ENCODE data around the gene SYNDIG1.

Gene SYNDIG1

DNA sequence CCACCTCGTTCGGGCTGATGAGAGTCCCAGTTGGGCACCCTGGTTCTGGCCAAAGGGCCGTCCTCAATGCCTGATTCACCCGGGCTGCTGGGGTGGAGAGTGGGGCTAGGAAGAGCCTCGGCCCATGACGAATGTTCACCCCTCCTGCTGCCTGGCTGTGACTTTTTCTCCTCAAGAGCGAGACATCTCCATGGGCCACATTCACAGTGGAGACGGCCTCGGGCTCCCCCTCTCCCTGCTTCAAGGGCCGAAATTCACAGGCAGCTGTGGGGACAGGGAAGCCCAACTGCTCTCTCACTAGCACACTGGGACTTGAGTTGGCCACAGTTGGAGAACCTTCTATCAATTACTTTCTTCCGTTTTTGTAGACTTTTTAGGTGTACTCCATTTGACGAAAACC lies 138.0 kb downstream of the SYNDIG1 start:
- Histone ChIP-seq H3K9ac (ENCODE audit: low read depth, low read length) (no peak overlapping the region), H3K9me3 (ENCODE audit: control insufficient read depth, insufficient read depth, low read length) (no peaks in the 10 kb centered on the region), H3K4me3 (ENCODE audit: low read depth, low read length) (no peak overlapping the region), H3K4me1 (ENCODE audit: control insufficient read depth, insufficient read depth, low read length) (peaks cover 12% of the 10 kb centered on the region), H3K27me3 (ENCODE audit: control insufficient read depth, insufficient read depth, low read length) (no peaks in the 10 kb centered on the region), H3K27ac (ENCODE audit: low read depth, low read length) (no peak overlapping the region), H3K36me3 (ENCODE audit: control insufficient read depth, insufficient read depth, low read length) (no peaks in the 10 kb centered on the region)

DNA sequence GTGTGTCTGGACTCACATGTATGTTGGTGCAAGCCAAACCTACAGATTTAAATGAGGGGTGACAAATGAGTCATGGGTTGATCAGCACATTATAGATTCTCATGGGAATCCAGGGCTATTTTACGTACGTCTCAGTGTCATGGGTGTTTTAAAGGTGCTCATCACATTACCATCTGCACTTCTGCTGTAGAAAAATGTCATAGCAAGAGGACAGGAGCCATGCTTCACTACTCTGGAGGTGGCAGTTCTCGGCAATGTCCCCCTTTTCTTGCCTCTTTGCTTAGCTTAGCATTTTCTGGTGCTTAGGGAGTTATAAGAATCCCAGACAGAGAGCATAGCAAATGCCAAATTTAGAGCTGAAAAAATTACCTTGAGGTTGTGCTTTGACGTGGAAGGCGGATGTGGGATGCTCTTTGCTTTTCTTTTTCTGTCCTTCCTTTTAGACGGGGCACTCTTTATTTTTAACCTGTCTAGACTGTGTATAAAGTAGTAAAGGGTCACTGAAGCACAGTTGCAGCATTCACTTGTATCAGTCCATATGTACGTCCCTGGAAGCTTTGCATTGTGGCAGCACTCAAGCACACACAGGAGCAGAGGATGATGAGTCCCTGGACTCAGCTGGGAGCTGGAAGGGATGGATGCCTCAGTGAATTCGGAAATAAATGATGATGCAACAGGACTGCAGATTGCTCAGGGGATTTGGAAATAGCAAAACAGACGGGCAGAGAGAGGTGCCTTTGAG lies 139.7 kb downstream of the SYNDIG1 start:
- Histone ChIP-seq H3K4me1 (ENCODE audit: control insufficient read depth, insufficient read depth, low read length) (peaks cover 12% of the 10 kb centered on the region), H3K9ac (ENCODE audit: low read depth, low read length) (no peak overlapping the region), H3K27me3 (ENCODE audit: control insufficient read depth, insufficient read depth, low read length) (no peaks in the 10 kb centered on the region), H3K36me3 (ENCODE audit: control insufficient read depth, insufficient read depth, low read length) (no peaks in the 10 kb centered on the region), H3K27ac (ENCODE audit: low read depth, low read length) (no peak overlapping the region), H3K4me3 (ENCODE audit: low read depth, low read length) (no peak overlapping the region), H3K9me3 (ENCODE audit: control insufficient read depth, insufficient read depth, low read length) (no peaks in the 10 kb centered on the region)

DNA sequence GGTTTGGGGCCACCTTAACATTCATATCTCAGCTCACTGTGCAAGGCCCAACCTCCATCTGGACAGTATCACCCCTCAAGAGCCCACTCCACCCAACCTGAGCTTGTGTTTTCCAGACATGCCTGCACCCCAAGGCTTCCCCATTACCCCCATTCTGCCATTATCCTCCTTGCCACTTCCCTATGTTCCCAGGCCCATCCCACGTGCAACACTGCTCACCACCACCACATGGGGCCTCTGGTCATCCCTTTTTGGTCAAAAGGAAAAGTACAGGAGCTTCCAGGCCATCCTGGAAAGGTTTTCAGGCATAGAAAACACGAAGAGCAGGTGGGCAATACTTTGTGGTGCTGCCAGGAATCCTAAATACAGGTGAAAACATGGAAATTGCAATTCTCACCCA lies 140.3 kb downstream of the SYNDIG1 start:
- Histone ChIP-seq H3K4me3 (ENCODE audit: low read depth, low read length) (no peak overlapping the region), H3K27ac (ENCODE audit: low read depth, low read length) (peak overlapping the region; percentile 39), H3K4me1 (ENCODE audit: control insufficient read depth, insufficient read depth, low read length) (peaks cover 12% of the 10 kb centered on the region), H3K9me3 (ENCODE audit: control insufficient read depth, insufficient read depth, low read length) (no peaks in the 10 kb centered on the region), H3K36me3 (ENCODE audit: control insufficient read depth, insufficient read depth, low read length) (no peaks in the 10 kb centered on the region), H3K27me3 (ENCODE audit: control insufficient read depth, insufficient read depth, low read length) (no peaks in the 10 kb centered on the region), H3K9ac (ENCODE audit: low read depth, low read length) (no peak overlapping the region)

DNA sequence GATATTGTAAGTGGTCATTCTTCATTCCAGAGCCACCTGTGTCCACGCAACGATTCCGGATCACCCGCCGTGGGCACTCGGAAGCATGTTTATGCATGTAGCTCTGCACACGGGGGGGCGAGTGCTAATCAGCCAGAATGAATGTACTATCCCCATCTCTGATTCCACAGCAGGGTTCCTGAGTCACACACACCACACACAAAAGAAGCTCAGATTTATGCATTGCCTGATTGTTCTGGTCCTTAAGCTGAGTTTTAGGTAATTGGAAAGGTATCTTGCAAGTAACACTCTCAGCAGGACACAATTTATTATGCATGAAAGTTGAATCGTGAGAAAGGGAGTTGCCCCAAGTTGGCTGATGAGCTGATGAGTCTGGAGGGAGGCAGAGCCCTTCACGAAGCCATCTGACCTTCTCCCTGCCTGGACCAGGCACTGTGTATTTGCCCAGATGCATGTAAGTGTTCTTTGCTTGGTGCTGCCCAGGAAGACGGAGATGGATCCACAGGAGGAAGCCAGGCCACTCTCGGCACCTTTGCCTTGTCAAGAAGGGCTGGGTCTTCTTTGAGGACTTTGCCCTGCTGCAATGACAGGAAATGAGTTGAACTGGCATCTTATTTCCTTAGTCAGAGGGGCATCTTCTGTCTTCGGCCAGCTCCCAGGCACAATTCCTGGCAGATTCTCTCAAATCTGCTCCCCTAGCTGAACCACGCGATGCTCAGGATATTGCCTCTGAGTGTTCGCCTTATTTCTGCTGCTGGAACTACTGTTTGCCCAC lies 141.1 kb downstream of the SYNDIG1 start:
- Histone ChIP-seq H3K4me3 (ENCODE audit: low read depth, low read length) (no peak overlapping the region), H3K27me3 (ENCODE audit: control insufficient read depth, insufficient read depth, low read length) (no peaks in the 10 kb centered on the region), H3K27ac (ENCODE audit: low read depth, low read length) (peak overlapping the region; percentile 46), H3K4me1 (ENCODE audit: control insufficient read depth, insufficient read depth, low read length) (peaks cover 12% of the 10 kb centered on the region), H3K9ac (ENCODE audit: low read depth, low read length) (no peak overlapping the region), H3K9me3 (ENCODE audit: control insufficient read depth, insufficient read depth, low read length) (no peaks in the 10 kb centered on the region), H3K36me3 (ENCODE audit: control insufficient read depth, insufficient read depth, low read length) (no peaks in the 10 kb centered on the region)

DNA sequence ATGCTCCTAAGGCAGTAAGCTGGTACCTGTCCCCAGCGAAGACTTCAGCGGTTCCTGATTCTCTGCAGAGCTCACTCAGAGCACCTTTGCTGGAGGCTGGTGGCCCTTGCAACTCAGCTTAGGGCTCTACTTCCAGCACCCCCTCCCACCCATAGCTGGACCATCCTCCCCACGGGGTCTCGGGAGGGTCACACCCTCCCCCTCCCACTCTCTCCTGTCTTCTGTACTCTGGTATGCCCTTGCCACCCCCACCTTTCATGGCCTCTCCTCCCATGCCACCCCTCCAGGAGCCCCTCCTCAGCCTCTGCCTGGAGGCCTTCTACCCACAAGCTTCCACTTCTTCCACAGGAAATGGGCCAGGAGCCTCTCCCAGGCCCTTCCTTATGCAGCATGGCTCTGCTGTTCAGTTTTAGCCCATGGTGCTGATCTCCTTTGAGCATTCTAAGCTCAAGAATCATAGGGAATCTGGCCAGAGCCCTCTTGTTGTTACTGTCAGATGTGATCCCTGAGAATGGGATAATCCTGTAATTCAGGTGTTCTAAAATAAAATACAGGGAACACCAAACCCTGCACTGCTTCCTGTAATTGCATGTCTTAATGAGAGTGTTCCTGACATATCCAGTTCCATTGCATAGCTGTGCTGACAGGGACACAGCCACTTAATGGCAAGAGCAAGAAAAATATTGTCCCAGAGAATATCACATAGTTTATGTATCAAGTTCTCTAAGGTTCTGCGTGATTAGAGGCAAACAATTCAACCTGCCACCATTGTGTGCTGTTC lies 142.1 kb downstream of the SYNDIG1 start:
- no peak overlapping the region for H3K4me3 ChIP-seq (ENCODE audit: low read depth, low read length)
- no peaks in the 10 kb centered on the region for H3K27me3 ChIP-seq (ENCODE audit: control insufficient read depth, insufficient read depth, low read length)
- peaks cover 19% of the 10 kb centered on the region for H3K4me1 ChIP-seq (ENCODE audit: control insufficient read depth, insufficient read depth, low read length)
- H3K27ac ChIP-seq (ENCODE audit: low read depth, low read length): no peak overlapping the region
- no peaks in the 10 kb centered on the region for H3K36me3 ChIP-seq (ENCODE audit: control insufficient read depth, insufficient read depth, low read length)
- no peak overlapping the region for H3K9ac ChIP-seq (ENCODE audit: low read depth, low read length)
- no peaks in the 10 kb centered on the region for H3K9me3 ChIP-seq (ENCODE audit: control insufficient read depth, insufficient read depth, low read length)

DNA sequence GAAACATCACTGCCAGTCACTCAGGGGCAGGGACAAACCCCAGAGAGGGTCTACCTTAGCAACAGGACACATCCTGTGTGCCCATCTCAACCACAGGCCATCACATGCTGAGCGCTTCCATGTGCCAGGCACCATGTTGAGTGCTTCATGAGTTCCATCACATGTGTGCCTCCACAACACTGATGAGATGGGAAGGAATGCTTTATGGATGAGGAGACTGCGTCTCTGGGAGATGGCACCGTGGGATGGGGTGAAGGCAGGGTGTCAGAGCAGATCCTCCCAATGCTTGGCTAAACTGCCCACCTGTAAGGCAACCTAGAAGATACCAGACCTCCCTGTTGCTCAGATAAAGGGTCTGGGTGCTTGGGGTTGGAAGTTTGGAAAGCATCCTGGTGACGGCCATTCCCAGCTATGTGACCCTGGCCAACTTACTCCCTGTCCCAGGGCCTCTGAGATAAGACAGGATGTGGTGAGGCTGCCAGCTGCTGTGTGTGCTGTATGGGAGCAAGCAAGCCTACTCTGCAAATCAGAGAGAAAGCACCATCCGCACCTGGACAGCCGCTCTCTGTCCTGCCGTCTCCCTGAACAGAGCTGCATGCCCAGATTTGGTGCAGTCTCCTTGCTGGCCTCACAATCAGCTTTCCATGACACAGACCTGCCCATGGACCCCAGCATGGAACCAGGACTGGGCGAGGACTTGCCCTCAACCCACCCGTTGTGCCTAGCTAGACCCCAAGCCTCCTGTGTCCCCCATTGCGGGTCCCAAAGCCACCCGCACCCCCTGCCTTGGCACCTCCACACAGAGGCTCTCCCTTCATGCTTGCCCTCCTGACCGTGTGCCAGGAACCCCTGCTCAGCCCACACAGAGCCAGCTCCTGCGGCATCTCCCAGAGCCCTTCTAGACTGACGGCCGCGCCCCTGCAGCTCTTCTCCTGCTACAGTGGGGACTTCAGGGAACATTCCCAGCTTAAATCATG lies 143.7 kb downstream of the SYNDIG1 start:
- Histone ChIP-seq H3K27me3 (ENCODE audit: control insufficient read depth, insufficient read depth, low read length) (no peaks in the 10 kb centered on the region), H3K9me3 (ENCODE audit: control insufficient read depth, insufficient read depth, low read length) (no peaks in the 10 kb centered on the region), H3K4me1 (ENCODE audit: control insufficient read depth, insufficient read depth, low read length) (peaks cover 20% of the 10 kb centered on the region), H3K36me3 (ENCODE audit: control insufficient read depth, insufficient read depth, low read length) (no peaks in the 10 kb centered on the region), H3K9ac (ENCODE audit: low read depth, low read length) (no peak overlapping the region), H3K4me3 (ENCODE audit: low read depth, low read length) (no peak overlapping the region), H3K27ac (ENCODE audit: low read depth, low read length) (no peak overlapping the region)

DNA sequence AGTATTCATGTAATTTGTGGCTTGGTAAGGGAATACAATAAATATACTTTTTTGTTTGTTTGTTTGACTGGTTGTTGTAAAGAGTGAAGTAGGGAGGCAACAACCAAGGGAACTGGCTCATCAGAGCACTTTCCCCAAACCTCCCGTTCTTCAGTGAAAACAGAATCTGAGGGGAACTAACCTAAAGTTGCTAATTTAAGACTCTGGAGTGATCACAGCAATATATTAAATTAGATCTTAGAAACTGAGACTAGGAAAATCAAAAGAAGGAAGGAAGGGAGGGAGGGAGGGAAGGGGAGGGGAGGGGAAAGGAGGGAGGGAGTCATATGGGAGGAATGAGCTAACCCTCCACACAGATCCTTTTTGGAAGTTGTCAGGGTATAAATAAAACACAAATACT lies 144.9 kb downstream of the SYNDIG1 start:
- no peaks in the 10 kb centered on the region for H3K36me3 ChIP-seq (ENCODE audit: control insufficient read depth, insufficient read depth, low read length)
- H3K4me1 ChIP-seq (ENCODE audit: control insufficient read depth, insufficient read depth, low read length): peaks cover 20% of the 10 kb centered on the region
- H3K9me3 ChIP-seq (ENCODE audit: control insufficient read depth, insufficient read depth, low read length): no peaks in the 10 kb centered on the region
- H3K27me3 ChIP-seq (ENCODE audit: control insufficient read depth, insufficient read depth, low read length): no peaks in the 10 kb centered on the region
- H3K4me3 ChIP-seq (ENCODE audit: low read depth, low read length): no peak overlapping the region
- no peak overlapping the region for H3K9ac ChIP-seq (ENCODE audit: low read depth, low read length)
- H3K27ac ChIP-seq (ENCODE audit: low read depth, low read length): no peak overlapping the region

DNA sequence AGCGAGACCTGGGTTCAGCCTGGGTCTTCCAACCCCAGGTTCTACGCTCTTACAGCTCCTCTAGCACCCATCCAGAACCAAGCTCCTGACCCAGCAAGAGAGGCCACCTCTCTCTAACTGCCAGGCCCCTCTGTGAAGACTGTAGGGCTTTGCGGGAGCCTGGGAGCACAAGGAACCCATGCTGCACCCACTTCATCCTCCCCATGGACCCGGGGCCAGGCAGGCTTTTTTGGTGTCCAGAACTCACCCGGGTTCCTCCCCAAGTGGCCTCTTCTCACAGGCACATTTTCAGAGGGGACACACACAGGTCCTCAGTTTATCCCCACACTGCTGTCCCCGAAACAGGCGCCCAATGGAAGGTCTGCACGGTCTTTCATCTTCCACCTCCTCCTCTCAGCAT lies 145.9 kb downstream of the SYNDIG1 start:
- Histone ChIP-seq H3K4me1 (ENCODE audit: control insufficient read depth, insufficient read depth, low read length) (peaks cover 14% of the 10 kb centered on the region), H3K9me3 (ENCODE audit: control insufficient read depth, insufficient read depth, low read length) (no peaks in the 10 kb centered on the region), H3K9ac (ENCODE audit: low read depth, low read length) (no peak overlapping the region), H3K27ac (ENCODE audit: low read depth, low read length) (no peak overlapping the region), H3K4me3 (ENCODE audit: low read depth, low read length) (no peak overlapping the region), H3K36me3 (ENCODE audit: control insufficient read depth, insufficient read depth, low read length) (no peaks in the 10 kb centered on the region), H3K27me3 (ENCODE audit: control insufficient read depth, insufficient read depth, low read length) (no peaks in the 10 kb centered on the region)

DNA sequence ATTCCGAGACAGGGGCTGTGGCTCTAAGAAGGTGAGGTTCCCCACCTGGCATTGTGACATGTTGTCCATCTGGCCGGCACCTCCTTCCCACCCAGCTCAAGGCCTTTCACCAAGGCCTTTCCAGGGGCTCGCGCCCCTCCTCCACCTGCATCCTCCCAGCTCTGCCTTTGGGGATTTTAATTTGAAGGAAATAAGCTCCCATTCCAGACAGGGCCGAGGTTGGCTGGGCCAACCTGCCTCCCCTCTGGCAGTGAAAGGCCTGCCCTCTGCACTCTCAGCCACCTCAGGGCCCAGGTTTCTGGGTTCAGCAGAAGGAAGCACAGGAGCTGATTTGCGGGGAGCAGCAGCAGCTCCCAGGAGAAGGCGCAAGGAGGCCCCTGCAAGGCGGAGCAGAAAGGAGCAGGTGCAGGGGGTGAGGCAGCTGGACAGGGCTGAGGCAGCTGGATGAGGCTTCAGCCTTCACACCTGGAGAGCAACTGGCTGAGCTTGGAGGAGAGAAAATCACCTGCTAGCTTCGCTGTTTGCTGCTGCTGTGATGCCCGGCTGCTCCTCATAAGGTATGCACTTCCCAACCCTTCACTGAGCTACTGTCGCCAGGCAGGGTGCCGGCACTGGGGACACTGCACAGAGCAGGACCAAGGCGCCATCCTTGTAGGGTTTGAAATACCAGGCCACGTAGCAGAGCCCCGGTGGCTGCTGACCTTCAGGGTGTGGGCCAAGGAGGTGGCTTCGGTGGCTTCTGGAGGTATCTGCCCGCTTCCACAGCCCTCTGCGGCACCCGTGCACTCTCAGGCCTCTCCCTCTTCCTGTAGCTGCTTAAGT lies 147.0 kb downstream of the SYNDIG1 start:
- Histone ChIP-seq H3K4me1 (ENCODE audit: control insufficient read depth, insufficient read depth, low read length) (peaks cover 8% of the 10 kb centered on the region; the same call in 1 of the 2 replicates), H3K9me3 (ENCODE audit: control insufficient read depth, insufficient read depth, low read length) (no peaks in the 10 kb centered on the region), H3K4me3 (ENCODE audit: low read depth, low read length) (no peak overlapping the region), H3K36me3 (ENCODE audit: control insufficient read depth, insufficient read depth, low read length) (no peaks in the 10 kb centered on the region), H3K9ac (ENCODE audit: low read depth, low read length) (no peak overlapping the region), H3K27me3 (ENCODE audit: control insufficient read depth, insufficient read depth, low read length) (no peaks in the 10 kb centered on the region), H3K27ac (ENCODE audit: low read depth, low read length) (no peak overlapping the region)

DNA sequence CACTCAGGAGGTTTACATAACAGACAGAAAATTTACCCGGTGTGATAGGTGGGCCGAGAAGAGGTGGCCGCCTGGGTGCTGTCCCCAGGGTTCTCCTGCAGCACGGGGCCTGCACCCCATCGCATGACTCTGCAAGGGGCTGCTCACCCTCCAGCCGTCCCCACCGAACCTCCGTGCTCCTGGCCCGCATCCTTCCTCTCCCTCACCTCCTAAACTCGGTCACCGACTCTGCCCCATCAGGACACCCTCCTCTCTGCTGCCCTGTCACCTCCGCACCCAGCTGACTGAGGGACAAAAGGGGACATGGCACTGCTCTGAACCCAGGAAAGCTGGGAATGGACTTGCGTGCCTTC lies 147.6 kb downstream of the SYNDIG1 start:
- Histone ChIP-seq H3K27me3 (ENCODE audit: control insufficient read depth, insufficient read depth, low read length) (no peaks in the 10 kb centered on the region), H3K9me3 (ENCODE audit: control insufficient read depth, insufficient read depth, low read length) (no peaks in the 10 kb centered on the region), H3K4me3 (ENCODE audit: low read depth, low read length) (no peak overlapping the region), H3K9ac (ENCODE audit: low read depth, low read length) (no peak overlapping the region), H3K27ac (ENCODE audit: low read depth, low read length) (no peak overlapping the region), H3K36me3 (ENCODE audit: control insufficient read depth, insufficient read depth, low read length) (no peaks in the 10 kb centered on the region), H3K4me1 (ENCODE audit: control insufficient read depth, insufficient read depth, low read length) (peaks cover 8% of the 10 kb centered on the region; the same call in 1 of the 2 replicates)
